ENCODE measurements around the gene KLB.

The KLB gene

GRCh38 chr4:39466747-39467146 lies 60.0 kb downstream of the KLB start:
- DNase-seq: no peak

GRCh38 chr4:39467464-39467863 lies 60.7 kb downstream of the KLB start:
- no peak for DNase-seq

GRCh38 chr4:39469429-39470077 lies 62.8 kb downstream of the KLB start:
- peak; percentile 1 for DNase-seq

GRCh38 chr4:39470402-39470801 lies 63.7 kb downstream of the KLB start:
- no peak for DNase-seq

GRCh38 chr4:39472396-39472795 lies 65.7 kb downstream of the KLB start:
- DNase-seq: no peak

GRCh38 chr4:39476187-39476895 lies 69.6 kb downstream of the KLB start:
- no peak for DNase-seq

- DNase-seq: no peak
Observed at GRCh38 chr4:39480251-39480650, 73.5 kb downstream of the KLB start.

GRCh38 chr4:39480902-39481695 lies 74.4 kb downstream of the KLB start:
- DNase-seq: no peak

- no peak for DNase-seq
Observed at GRCh38 chr4:39484582-39485272, 78.0 kb downstream of the KLB start.

- DNase-seq: no peak
Observed at GRCh38 chr4:39486221-39486804, 79.6 kb downstream of the KLB start.

- no peak for DNase-seq
Observed at GRCh38 chr4:39490322-39490721, 83.6 kb downstream of the KLB start.

- no peak for DNase-seq
Observed at GRCh38 chr4:39494354-39494753, 87.6 kb downstream of the KLB start.

- no peak for DNase-seq
Observed at GRCh38 chr4:39495446-39496213, 88.9 kb downstream of the KLB start.

GRCh38 chr4:39497909-39498726 lies 91.4 kb downstream of the KLB start:
- DNase-seq: no peak

- no peak for DNase-seq
Observed at GRCh38 chr4:39498727-39499020, 91.9 kb downstream of the KLB start.
